ENCODE results near the gene PGLYRP2.

Gene PGLYRP2

DNA sequence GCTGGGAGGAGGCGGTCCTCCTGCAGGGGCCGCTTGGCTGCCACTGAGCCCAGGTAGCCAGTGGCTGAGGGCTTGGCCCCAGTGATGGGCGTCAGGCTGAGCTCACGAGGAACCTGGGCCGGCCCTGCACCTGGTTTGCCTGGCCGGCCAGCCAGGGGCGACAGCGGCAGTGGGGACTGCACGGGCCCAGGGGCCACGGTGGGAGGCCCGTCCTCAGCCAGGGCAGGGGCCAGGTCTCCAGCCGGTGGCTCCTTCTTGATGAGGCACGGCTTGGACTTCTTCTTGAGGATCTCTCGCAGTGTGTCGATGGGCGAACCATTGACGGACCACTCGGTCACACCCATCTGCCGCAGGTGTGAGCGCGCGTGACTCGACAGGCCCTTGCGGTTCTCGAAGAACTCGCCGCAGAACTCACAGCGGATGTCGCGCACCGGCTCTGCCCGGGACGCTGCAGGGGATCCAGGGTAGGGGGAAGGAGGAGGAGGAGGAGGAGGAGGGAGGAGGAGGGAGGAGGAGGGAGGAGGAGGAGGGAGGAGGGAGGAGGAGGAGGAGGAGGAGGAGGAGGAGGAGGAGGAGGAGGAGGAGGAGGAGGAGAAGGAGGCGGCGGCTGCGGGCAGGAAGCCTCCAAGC, 53.9 kb downstream of the PGLYRP2 start:
- no peak for DNase-seq (ENCODE audit: low read depth)

DNA sequence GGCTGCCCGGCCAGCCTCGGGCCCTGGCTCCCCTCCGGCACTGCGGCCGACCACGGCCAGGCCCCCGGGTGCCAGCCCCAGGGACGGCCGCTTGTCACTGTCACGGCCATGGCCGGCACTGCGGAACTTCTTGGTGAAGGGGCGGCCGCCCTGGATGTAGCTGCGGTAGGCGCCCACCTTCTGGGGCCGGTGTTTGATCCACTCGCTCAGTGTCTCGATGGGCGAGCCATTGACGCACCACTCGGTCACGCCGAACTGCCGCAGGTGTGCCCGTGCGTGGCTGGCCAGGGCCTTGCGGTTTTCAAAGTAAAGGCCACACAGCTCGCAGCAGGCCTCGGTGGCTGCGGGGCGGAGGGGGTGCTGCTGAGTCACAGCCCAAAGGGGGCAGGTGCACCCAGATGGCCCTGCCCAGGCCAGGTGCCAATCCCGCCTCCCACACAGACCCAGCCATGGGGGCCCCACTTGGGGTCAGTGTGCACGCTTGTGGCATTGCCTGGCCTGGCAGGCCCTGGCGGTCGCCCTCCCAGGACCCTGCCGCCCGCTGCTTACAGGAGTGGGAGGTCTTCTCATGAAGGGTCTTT, 54.5 kb downstream of the PGLYRP2 start:
- DNase-seq (ENCODE audit: low read depth): no peak

DNA sequence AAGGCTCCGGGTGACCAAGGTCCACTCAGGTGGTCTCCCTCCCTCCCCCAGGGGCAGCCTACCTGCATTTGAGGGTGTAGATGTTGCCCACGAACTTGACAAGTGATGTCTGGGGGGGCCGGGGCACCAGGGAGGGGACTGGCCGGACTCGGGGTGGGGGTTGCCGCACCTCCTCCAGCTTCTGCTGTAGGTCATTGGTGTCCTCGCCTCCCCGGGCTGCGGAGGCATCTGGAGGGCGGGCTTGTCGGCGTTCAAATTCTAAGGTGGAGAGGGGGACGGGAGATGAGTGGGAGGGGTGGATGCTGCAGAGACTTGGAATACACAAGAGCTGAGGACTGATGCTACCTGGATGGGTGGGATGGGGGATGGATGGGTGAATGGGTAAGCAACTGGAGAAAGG, 55.2 kb downstream of the PGLYRP2 start:
- no peak for DNase-seq (ENCODE audit: low read depth)

DNA sequence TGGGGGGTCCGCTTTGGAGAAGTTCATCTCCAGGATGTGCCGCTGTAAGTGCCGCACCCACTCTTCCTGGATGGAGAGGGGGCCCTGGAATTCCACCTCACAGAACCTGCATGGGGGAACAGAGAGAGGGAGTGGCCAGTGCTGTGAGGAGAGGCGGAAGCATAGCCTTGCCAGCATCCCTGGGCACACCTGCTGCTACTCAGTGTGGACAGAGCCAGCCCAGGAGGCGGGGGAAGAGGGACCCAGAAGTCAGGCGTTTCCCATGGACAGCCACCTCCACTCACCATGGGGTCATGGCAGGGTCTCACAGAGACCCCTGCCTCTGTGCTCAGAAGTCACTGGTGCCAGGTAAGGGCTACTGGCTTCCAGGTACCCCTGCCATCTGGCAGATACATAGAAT, 56.2 kb downstream of the PGLYRP2 start:
- DNase-seq (ENCODE audit: low read depth): no peak

DNA sequence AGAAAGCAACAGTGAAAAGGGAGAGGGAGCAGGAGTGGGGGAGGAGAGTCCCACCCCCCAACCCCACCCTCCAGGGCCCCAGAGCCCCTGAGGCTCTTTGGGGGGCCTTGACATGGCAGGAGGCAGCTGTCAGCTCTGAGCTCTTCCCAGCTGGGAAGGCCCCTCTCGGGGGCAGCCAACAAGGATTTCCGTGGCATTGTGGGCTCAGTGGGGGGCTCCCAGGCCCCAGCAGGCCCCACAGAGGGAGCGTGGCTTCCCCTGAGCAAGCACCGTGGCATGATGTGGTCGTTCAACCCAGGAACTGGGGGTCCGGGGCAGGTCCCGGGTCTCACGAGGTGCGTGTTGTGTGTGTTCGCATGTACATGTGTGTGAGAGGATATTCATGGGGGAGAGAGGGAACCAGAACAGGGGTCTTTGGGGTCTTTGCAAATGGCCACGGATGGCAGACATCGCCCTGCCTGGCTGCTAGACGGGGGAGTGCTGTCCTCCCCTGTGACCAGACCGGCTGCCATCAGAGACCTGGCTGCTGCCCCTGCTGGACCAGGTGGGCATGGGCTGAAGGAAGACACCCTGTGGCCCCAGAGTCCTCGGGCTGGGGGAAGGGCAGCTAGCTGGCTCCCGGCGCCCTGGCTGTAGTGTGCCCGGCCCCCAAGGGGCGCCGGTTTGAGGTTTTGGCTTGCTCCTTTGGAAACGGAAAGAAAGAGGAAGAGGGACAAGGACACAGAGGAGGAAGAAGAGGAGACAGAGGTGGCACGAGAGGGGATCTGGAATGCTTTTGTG, 56.8 kb downstream of the PGLYRP2 start:
- DNase-seq (ENCODE audit: low read depth): no peak

DNA sequence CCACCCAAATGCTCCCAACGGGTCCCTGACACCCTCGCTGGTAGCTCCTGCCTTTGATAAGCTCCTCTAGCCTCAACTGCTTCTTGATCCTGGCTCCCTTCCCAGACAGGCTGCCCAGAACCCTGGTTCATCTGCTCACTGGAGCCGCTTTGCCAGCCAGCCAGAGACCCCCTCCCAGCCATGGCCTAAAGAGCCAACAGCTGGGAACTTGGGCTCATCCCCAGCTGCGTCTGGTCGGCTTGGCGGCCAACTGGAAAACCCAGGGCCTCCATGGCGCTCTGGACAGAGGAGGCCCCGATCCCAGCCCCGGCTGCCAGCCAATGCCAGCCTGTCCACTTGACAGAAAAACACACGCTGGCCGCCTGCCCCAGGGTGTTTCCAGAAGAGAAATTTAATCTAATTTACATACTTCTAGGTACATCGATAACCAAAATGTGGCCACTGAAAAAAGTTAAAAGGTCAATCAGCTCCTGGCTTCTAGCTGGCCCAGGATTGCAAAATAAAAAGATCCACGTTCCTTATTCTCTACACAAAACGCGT, 57.5 kb downstream of the PGLYRP2 start:
- no peak for DNase-seq (ENCODE audit: low read depth)

DNA sequence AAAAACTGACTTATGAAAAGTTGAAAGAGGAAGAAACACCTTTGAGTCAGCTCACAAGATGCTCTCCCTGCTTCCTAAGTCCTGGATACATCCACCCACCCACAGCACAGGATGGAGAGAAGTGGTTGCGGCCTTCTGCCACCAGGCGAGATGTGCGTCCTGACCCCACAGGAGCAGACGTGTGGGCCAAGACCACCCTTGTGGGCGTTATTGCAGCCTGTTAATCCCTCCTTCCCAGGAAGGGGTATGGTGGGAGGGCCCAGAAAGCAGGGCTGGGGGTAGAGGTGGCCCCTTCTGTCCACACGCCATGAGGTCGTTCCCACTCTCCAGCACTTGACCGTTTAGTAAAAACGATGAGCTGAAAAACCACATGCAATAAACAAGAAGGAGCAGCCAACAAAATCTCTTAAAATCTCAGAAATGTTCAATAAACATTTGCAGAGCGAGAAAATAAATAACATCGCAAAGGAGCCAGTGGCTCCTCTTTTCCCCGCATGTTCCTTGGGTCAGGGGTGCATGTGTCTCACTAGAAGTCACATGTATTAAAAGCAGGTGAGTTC, 58.1 kb downstream of the PGLYRP2 start:
- no peak for DNase-seq (ENCODE audit: low read depth)

DNA sequence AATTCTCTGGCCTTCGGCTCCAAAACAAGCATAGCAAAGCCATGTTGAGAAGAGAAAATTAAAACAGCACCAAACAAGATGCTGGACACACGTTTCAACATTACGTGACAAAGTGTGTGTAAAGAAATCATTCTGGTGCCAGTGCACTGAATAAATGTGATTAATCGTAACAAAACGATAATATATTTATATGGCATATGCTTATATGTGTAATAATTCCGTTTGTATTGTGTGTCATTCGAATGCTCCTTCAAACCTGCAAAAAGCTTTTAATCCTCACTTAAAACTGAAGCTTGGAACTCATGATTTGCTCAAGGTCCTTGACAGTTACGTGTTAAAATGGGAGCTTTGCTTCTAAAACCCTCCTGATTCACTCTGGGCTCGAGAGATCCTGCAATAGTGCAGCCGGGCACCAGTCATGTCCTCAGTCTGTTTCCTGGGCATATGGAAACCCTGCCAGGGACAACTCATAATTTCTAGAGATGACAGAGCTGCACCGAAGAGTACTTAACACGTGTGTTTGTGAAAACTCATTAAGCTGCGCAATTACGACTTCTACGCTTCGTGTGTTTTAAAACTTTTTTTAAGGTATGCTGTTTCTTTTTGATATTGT, 59.8 kb downstream of the PGLYRP2 start:
- no peak for DNase-seq (ENCODE audit: low read depth)

Data from activated gamma-delta T cell treated with anti-CD3 and anti-CD28 coated beads, Interleukin-2, amount 50 U/mL, for 16 hours (primary cell).